GM11168 (cell line): ENCODE results near the gene APP.
"Not testable (repeated sequence)": the region's sequence is repeated elsewhere in the genome, so short reads cannot be mapped to it uniquely, and the experiment has no call there.

Experiments
- in situ Hi-C: fragments of 300-500 bp; cut with MboI; formaldehyde crosslinking; loops from one replicate; pipeline ENCODE4 v1.12.0; 2022; ENCODE audit warnings: low sequenced_read_pairs; ENCODE audit not compliant: unreplicated experiment

Gene APP

DNA sequence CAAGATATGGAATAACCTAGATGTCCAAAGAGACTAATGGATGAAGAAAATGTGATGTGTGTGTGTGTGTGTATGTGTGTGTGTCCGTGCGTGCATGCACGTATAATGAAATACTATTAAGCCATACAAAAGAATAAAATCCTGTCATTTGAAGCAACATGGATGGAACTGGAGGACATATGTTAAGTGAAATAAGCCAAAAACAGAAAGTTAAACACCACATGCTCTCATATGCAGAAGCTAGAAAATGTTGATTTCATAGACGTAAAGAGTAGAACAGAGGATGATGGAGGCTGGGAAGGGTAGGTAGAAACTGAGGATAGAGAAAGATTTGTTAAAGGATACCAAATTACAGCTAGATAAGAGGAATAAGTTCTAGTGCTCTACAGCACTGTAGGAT, 133.7 kb downstream of the APP start:
- in situ Hi-C loops, result no loop called here

DNA sequence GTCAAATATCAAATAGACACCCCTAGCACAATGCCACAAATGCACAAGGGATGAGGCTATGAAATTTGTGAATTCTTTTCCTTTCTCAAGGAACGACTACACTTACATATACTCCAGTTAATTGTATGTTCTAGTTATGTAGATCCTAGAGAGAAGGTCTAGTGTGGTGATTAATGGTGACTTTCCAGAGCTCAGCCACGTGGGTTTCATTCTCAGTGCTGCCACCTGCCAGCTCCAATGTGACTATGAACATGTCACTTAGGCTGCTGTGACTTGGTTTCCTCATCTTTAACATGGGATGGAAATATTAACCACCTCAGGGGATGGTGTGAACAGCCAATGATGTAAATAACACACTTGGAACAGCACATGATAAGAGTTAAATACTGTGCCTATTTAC, 138.3 kb downstream of the APP start:
- in situ Hi-C loops, result no loop called here

DNA sequence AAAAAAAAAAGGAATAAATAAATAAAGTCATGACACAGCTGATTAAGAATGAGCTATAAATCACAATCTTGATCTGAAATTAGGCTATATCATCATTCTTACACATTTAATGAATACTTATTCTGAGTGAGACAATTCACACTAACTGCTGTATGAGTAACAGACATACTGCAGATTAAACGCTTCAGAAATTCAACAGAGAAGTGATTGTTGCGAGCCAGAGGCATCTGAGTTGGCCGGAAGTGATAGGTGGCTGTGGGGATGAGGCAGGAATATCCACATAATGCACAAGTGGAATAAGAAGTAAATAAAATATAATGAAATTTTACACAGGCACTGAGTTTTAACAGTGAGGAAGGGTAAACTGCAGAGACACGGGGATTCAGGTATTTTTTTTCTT, 142.4 kb downstream of the APP start:
- in situ Hi-C loops, result no loop called here

DNA sequence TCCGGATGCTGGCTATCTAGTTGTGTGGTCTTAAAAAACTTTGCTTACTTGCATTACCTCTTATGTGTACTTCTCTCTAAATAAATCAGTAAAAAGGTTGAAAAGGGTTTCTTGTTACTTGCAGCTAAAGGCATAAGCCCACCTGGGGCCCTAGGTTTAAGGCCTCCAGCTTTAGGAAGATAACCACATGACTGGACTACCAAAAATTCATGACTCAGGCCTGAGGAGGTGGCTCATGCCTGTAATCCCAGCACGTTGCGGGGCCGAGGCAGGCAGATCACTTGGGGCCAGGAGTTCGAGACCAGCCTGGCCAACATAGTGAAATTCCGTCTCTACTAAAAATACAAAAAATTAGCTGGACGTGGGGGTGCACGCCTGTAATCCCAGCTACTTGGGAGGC, 142.9 kb downstream of the APP start:
- in situ Hi-C loops, result no loop called here

DNA sequence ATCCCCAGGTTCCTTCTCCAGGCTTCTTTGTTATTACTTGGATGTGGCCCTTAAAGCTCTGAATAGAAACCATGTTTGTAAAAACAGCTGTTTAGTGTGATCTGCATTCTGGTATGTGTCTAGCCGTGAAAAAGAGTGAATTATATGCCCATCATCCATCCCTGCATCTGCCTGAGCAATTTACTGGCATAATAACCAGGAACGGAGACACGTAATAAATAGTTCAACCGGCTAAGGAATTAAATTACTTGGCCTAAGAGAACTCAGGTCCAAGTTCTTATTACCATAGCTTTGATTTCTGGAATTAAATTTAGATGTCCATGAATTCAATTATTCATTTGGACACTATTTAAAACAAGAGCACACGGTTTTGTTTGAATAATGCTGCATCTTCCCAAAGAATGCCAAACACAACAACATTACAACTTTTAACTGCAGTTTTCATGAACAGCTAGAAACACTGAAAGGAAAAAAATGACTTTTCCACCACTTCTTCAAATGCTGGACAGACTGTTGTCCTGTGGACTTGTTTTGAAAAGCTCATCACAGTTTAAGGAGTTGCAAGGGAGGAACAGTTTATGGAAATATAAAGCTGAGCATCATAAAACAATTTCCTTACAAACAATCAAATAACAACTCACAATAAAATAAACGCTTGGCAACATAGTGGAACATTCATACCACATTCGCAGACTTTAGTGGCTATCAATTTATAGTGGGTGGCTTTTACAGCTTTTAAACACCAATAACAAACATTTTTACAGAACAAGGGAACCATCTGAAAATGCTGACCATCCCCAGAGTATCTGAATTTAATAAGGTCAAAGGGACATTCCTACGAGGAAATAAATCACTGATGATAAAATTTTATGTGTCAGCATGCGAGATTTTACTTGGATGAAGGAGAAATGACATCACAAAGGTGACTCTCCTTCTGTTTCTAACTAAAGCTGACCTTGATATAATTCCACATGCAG, 144.7 kb downstream of the APP start:
- in situ Hi-C loops, result no loop called here

DNA sequence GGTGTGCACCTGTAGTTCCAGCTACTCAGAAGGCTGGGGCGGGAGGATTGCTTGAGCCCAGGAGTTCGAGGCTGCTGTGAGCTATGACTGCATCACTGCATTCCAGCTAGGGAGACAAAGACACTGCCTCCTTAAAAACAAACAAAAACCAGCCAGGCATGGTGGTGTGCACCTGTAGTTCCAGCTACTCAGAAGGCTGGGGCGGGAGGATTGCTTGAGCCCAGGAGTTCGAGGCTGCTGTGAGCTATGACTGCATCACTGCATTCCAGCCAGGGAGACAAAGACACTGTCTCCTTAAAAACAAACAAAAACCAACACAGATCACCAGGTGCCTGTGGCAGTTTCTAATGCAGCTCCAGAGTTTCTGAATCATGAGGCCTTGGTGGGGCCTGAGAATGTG, 147.2 kb downstream of the APP start:
- in situ Hi-C loops, result not testable (repeated sequence)

DNA sequence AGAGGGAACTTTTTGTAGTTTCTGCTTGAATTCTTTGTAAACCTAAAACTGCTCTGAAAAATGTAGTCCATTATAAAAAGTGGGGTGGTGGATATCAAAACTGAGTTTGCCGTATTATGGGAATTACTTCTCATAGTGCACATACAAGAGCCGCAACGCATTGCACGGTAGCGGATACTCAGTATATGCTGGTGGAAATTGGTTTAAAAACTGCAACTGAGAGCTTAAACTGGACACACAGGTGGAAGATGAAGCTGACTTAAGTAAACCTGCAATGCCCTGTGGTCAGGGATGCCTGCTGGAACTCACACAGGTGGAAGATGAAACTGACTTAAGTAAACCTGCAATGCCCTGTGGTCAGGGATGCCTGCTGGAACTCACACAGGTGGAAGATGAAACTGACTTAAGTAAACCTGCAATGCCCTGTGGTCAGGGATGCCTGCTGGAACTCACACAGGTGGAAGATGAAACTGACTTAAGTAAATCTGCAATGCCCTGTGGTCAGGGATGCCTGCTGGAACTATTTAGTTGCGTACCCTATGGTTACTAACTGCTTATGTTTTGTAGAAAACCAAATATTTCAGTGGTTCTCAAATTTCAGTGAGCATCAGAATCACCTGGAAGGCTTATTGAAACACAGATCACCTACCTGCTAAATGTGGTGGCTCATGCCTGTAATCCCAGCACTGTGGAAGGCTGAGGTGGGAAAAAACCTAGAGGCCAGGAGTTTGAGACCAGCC, 147.8 kb downstream of the APP start:
- in situ Hi-C loops, result not testable (repeated sequence)

DNA sequence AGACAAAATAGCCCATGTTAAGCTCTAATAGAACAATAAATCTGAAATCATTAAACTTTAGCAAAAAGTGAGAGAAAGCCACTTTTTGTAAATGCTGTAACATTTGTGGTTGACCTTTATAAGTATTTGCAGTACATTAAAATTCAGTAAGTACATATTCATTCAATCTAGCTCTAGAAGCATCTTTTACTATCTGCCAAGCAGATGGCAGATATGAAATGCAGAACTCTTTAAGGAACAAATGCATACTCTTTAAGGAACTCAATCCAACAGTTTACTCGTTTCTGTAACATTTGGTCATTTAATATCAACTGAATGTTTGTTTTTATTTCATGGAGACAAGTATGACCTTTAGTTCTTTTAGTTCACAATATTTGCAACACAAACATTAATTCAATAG, 150.1 kb downstream of the APP start:
- in situ Hi-C loops, result no loop called here

DNA sequence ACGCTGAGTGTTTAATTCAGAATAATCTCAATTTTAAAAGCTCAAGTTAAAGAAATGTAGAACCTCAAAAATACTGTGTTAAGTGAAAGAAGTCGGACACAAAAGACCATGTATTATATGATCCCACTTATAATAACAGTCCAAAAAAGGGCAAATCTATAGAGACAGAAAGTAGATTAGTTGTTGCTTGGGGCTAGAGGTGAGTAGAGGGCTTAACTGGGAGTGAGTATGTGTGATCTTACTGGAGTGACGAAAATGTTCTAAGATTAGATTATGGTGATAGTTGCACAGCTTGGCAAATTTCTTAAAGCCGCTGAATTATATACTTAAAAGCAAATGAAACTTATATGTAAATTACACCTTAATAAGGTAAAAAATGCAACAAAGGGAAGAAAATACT, 150.5 kb downstream of the APP start:
- in situ Hi-C loops, result no loop called here

DNA sequence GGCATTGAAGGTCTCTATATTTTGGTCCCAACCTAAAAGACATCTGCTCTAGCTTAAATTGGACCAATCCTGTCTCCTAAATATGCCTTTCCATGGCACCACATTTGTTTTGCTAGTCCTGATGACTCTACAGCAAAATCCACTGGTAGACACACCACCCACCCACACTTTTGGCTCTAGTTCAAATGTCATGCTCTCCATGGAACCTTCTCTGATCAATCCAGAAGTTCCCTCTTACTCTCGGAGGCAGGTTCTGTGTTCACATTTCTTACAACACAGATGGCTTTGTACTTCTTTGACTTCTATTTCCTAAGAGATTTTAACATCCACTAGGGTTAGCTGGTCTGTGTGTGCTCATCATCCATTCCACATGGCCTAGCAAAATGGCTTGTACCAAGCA, 151.3 kb downstream of the APP start:
- in situ Hi-C loops, result no loop called here

DNA sequence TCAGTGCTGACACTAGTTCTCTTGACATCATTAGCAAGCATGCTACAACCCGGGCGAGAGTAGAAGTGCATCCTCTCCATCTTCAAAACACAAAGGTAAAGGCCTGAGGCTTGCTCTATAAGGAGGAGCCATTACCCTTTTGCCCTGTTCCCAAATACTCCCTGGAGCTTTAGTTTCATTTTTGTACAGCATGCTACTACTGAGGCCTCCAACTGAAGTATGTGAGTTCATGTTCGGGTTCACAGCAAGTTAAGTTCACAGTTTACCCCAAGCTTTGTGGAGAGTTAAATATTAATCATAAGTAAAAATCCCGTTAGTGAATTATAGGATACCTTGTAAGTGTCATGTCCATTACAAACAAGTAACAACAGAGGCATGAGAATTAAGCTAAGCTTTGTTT, 156.6 kb downstream of the APP start:
- in situ Hi-C loops, result no loop called here

DNA sequence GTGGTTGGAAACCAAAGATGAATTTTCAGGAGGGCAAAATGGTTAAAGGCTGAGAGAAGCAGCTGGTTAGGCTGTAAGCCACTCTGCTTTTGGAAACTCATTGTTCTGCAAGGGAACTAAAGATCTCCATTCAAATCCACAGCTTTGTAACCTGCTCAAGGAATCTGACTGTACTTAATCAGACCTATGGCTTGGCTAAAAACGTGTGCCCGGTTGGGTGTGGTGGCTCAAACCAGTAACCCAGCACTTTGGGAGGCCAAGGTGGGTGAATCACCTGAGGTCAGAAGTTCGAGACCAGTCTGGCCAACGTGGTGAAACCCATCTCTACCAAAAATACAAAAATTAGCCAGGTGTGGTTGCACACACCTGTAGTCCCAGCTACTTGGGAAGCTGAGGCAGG, 158.1 kb downstream of the APP start:
- in situ Hi-C loops, result not testable (repeated sequence)

DNA sequence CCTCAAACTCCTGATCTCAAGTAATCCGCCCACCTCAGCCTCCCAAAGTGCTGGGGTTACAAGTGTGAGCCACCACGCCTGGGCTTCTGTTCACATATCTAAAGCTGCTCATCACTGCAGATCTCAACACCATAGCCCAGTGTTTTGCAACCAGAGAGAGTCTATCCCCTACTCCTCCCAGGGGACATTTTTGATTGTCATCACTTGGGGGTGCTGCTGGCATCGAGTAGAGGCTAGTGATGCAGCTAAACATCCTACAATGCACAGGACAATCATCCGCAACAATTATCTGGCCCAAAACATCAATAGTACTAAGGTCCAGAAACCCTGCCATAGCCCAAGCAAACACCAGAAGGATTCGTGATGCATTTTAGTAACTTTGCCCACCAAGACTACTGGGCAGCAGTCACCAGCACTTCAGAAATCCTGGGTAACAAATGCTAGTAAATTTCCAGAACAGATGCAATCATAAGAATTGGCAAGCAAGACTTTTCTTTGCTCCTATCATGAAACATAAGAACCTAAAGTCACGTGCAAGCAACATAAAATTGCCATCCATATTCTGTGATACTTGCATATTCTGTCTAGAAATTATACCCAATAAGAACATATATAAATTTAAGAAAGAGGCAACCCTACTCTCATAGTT, 159.2 kb downstream of the APP start:
- in situ Hi-C loops, result no loop called here

DNA sequence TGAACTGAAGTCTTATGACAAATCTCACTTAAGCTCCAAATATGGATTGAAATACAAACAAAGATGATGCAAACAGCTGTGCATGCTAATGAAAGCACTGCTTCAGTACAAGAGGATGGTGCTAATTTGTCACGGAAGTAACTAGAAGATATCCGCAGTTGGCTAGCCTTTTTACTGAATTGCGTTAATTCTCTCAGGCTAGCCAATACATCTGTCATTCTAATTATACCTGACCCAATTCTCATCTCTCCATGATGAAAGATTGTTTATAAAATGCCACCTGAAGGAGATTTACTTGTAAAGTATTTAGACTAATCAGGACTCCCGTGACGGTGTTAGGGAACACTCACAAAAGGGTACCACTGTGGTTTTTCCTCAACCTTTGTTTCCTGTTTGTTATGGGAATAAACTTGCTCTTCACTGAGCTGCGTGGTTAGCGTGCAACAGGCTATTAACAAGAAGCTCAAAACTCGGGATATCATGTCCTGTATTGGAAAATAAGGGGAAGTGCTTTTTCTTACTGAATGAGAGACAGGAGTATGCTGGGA, 162.5 kb downstream of the APP start:
- in situ Hi-C loops, result no loop called here

DNA sequence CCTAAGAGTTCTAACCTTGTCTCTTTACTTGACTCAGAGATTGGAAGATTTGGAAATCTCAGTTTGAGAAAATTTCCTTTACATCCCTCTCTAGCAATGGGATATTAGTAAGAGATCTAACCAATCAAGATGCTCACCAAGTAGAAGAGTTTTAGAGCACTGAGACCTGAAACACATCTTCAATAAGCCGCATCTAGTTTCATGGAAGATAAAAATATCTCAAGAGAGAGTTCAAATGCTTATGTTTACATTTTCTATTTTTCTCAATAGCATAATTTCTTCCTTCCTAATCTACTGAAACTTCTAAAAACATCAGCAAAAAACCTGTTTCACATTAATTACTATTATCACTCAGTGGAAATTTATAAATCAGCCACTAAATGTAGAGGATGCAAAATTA, 165.1 kb downstream of the APP start:
- in situ Hi-C loops, result no loop called here

DNA sequence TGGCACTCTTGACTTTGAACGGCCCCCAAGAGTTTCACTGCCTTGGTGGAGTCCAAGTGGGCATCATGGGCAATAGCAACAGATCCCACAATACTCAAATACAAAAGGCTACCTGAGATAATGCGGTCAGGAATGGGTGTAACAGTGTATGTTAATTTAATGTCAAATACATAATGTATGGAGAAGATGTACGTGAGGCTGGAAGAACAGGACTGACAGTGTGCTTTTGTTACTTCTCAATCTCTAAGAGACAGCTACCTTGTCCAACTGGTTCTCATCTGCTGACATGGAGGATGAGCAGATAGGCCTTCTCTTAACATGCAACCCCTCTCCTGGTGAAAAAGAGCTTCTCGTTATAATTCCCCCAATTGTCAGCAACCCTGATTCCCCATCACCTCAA, 167.2 kb downstream of the APP start:
- in situ Hi-C loops, result no loop called here

DNA sequence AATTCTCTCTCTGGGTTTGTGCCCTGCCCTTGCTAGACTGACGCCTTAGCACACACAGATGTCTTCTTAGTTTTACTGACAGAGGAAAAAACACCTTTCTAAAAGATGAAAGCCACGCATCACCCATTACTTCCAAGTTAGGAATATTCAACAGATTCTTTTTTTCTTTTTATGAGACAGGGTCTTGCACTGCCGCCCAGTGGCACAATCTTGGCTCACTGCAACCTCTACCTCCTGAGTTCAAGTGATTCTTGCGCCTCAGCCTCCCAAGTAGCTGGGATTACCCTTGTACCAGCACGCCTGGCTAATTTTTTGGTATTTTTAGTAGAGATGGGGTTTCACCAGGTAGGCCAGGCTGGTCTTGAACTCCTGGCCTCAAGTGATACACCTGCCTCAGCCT, 169.2 kb downstream of the APP start:
- in situ Hi-C loops, result no loop called here

DNA sequence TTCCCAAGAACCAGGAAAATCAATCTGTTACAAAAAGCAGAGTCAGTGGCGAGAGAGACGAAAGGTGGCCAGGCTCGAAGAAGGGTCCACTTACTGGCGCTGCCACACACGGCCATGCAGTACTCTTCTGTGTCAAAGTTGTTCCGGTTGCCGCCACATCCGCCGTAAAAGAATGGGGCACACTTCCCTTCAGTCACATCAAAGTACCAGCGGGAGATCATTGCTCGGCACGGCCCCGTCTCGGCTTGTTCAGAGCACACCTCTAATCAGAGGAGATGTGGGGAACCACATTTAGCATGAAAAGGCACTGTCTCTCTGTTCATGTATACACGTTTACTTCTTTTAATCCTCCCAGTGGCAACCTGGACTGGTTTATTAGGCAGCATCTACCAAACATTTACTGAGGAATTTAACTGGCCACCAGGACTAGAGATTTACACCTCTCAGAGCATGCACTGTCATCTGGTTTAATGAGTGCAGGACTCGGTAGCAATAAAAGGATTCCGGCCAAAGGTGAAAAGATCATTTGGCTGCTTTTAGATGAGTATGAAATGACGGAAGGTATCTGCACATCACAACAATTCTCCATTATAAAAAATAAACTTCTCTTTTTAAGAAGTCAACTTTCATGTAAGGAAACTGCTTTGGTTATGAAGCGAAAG, 170.5 kb downstream of the APP start:
- in situ Hi-C loops, result no loop called here

DNA sequence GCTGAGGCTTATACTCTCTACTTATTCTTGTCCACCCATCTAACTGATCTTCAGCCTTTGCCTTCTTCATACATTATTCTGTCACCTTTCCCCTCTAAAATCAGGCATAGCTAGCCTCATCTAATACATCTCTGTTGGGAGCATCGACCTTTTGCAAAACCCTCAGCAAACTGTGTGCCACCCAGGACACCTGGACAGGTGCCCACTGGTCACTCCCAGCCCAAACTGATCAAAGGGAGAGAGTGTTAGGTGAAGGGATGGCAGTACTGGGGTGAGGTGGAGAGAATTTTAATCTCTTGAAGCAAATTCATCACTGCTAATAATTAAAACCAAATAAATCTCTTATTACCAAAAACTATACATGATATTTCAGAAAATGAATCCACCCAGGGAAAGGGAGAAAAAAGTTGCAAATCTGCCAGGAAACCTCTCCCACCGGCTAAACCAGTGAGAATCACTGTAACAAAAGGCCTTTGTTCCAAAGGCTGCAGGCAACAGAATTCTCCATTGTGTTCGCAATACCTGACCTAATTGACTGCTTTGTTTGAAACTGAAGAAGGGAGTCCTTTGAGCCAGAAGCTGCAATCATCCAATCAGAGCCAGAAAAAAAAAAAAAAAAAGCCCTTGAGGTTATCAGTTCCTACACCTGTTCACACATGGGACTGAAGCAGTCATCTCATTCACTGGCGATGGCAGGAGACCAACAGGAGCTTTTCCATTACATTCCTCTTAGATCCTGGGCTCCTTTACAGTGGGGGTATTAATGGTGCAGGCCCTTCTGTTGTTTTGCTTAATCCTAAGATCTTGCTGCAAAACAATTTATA, 172.6 kb downstream of the APP start:
- in situ Hi-C loops, result no loop called here
